ENCODE results near the gene ARMS2.

The ARMS2 gene, protein sequence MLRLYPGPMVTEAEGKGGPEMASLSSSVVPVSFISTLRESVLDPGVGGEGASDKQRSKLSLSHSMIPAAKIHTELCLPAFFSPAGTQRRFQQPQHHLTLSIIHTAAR

GRCh38 chr10:122454603-122455080 is at the start of gene ARMS2:
Gene ARMS2, plus strand, starts transcription at chr10:122454653. Its CDS starts 75 bp downstream, at chr10:122454728.
- no peak for DNase-seq (ENCODE audit: low read depth)

- no peak for DNase-seq (ENCODE audit: low read depth)
These were observed 46.9 kb upstream of the ARMS2 start for GRCh38 chr10:122407375-122408125.

DNA sequence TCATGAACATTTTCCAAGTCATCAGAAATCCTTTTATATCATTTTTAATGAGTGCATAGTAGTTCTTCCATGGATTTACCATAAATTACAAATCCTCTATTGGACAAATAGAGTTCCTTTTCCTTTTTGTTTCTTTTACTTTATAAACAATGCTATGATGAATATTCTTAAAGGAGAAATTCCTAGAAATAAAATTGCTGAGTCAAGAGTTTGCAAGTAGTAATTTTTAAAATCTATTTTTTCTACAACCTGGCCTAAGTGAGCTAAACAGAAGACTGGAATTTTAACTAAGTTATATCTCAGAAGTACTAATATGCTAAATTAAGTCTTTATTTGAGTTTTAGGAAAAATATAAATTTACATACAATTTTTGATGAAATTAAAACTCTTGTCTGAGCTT is 41.1 kb upstream of the ARMS2 start:
- no peak for DNase-seq (ENCODE audit: low read depth)

DNA sequence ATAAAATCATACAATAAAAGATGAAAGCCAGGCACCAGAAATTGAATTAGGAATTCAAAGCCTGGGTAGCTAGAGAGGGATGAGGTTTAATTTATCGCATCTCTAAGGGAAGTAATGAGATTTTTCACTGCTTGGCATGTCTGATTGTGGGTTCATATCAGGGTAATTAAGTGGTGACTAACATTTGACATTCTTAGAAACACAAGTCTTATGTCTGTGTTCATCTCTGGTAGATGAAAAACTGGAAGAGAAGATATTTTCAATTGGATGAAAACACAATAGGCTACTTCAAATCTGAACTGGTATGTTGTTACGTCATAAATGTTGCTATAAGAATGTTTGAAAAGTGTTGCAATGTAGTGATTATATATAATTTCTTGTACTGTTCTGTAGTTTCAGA is 36.8 kb upstream of the ARMS2 start:
- DNase-seq (ENCODE audit: low read depth), result no peak

DNA sequence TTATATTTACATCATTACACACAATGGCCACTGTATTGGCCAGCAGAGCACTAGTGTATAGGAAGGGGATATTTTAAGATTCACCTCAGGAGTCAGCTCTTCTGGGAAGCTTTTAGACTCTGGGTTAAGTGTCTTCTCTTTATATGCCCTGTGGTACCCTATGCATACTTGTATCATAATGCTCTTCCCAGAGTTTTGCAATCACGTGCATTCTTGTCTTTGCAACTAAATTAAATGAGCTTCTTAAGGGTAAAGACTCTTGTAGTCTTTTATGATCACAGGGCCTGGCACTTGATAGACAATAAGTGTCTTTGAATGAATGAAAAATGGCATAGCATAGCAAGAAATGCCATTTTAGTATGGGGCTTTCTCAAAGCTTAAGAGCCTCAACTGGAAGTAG is 35.4 kb upstream of the ARMS2 start:
- no peak for DNase-seq (ENCODE audit: low read depth)

DNA sequence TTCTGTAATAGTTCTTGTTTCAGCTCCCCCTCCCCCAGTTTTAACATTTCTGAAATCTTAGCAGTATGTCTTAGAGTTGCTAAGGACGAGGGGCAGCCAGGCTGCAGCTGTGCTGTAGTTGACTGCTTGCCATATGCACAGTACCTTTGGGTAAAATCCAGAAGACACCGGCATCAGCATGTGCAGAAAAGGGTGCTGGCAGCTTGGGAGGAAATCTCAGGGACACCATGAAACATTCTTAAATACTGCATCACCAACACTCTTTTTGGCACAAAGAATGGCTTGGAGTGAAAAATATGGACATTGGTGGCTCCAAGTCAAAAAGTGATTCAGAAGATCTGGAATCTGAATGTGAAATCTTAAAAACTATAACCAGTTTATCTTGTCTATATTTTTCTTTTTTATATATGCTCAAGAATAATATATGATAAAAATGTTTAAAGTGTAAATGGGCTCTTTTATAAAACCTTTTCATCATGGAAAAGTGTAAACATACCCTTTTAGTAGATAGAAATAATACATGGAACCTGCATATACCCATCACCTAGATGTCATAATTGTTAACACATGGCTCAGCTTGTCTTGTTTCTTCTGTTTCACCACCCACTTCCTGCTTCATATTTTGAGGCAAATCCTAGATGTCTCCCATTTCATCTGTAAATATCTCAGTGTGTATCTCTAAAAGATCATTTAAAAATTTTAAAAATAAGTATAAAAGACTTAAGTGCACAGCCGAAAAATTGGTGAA is 34.4 kb upstream of the ARMS2 start:
- peak; percentile 58 for DNase-seq (ENCODE audit: low read depth)

GRCh38 chr10:122420624-122421007 is 33.8 kb upstream of the ARMS2 start:
- DNase-seq (ENCODE audit: low read depth), result no peak

DNA sequence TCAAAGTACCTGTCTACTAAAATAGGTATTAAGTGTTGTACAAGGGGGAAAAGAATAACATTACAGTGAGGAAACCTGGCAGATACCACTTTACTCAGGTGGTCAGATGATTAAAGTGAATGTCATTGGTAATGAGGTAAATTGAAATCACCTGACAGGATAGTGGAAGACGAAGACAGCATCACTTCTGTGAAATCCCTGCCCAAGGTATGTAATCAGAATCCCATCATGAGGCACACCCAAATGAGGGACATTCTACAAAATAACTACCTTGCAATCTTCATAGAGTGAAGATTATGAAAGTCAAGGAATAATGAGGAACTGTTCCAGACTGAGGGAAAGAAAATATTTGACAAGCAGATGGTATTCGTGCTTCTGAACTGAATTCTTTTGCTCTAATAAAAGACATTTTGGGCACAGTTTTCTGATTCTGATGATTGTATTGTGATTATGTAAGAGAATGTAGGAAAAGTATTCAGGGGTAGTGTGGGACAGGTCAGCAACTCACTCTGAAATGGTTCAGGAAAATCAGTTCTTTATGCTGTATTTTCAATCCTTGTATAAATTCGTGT is 33.3 kb upstream of the ARMS2 start:
- DNase-seq (ENCODE audit: low read depth), result no peak

GRCh38 chr10:122421742-122422141 is 32.7 kb upstream of the ARMS2 start:
- DNase-seq (ENCODE audit: low read depth), result no peak

DNA sequence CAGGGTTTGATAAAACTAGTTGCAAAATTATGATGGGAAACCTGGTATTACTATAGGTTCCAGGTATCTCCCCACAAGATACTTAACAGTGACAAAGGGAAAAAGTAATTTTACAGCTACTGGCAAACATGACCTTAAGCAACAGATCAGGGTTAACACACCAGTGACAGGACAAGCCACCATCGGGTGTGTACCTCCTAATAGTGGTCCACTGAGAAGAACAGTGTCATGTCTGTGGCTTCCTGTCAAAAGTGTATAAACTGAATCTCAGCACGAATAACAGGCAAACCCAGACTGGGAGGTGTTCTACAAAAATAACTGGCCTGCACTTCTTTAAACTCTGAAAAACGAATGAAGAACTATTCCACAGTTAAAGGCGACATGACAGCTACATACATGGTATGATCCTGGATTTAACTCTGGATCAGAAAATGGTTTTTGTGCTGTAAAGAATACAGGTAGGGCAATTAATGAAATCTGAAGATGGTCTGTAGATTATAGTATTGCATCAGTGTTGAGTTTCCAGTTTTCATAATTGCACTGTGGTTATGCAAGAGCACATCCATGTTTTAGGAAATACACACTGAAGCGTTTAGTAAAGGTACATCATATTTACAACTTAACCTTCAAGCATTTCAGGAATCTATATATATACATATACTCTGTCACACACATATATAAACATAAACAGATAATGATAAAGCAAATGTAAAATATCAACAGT is 32.0 kb upstream of the ARMS2 start:
- DNase-seq (ENCODE audit: low read depth), result no peak

DNA sequence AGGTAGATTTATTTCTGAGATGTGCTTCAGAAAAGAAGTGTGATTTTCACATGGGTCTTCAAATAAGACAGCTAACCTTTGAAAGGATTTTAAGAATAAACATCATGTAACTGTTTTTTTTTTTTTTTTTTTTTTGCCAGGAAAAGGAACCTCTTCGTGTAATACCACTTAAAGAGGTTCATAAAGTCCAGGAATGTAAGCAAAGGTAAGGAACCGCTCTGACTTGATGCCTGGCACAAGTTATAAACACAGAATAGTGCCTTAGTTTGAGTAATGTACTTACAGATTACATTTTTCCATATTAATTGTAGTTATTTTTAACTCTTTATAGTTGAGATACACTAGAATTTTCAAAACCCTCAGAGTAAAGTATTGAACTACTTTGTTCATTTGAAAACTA is 30.4 kb upstream of the ARMS2 start:
- no peak for DNase-seq (ENCODE audit: low read depth)

DNA sequence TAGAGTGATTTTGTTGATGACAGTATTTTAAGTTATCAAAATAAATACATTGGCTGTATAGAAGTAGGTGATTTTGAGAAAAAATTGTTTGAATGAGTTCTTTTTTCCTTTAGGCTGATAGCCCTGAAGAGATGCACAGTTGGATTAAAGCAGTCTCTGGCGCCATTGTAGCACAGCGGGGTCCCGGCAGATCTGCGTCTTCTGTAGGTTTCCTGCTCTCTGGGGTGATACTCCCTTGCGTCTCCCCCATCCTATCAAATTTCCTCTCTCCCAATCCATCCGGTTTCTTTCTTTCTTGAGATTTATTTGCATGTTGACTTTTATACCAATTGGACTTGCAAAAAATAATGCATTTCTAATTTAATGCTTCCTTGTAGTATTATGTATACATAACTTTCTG is 27.6 kb upstream of the ARMS2 start:
- no peak for DNase-seq (ENCODE audit: low read depth)

DNA sequence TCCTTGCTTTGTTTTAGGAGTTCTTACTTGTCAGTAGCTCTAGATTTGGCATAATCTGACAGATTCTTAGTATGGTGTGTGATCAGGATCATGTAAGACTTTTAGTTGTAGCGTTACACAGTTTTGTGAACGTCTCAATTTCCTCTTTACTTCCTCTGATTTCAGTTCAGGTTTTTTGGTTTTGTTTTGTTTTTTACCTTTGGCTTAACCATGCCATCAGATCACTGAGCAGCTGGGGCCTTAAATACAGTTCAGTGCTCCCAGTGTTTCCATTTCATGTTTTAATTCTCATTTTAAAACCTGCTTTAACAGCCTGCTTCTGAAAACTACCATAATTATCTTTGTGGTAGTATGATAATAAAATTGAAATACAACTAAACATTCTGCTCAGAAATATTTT is 27.2 kb upstream of the ARMS2 start:
- no peak for DNase-seq (ENCODE audit: low read depth)

GRCh38 chr10:122435212-122435827 is 19.1 kb upstream of the ARMS2 start:
- peak; percentile 31 for DNase-seq (ENCODE audit: low read depth)

GRCh38 chr10:122441961-122442360 is 12.5 kb upstream of the ARMS2 start:
- DNase-seq (ENCODE audit: low read depth), result no peak

DNA sequence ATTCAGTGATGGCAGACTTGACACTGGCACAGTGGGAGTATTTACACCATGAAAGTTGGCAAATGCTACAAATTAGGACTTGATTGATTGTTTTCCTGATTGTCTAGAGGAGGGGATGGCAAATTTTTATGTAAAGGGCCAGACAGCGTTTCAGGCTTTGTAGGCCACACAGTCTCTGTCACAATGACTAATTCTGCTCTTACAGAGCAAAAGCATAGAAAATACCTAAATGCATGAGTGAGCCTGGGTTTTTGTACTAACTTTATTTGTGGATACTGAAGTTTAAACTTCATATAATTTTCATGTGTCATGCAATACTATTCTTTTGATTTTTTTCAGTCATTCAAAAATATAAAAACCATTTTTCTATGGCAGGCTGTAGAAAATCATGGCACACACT is 9.0 kb upstream of the ARMS2 start:
- no peak for DNase-seq (ENCODE audit: low read depth)

- no peak for DNase-seq (ENCODE audit: low read depth)
These were observed 8.5 kb upstream of the ARMS2 start for GRCh38 chr10:122445904-122446303.

GRCh38 chr10:122446668-122447423 is 7.6 kb upstream of the ARMS2 start:
- no peak for DNase-seq (ENCODE audit: low read depth)

DNA sequence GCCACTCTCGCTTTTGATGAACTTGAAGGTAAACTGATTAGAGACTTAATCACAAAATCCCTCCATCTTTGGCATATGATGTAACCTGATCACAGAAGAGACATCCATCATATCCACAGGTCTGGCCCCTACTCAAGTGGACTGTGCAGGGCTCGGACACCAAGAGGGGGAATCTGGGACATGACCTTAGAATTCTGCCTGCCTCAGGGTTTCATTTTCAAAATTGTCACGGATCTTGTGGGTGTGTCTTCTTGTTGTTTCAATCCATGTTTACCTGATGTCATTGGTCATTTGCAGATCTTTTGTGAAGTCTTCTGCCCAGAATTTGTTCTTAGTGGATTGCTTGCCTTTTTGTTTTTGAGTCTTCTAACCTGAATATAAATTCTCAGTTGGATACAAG is 5.9 kb upstream of the ARMS2 start:
- DNase-seq (ENCODE audit: low read depth), result no peak

GRCh38 chr10:122449153-122449552 is 5.3 kb upstream of the ARMS2 start:
- no peak for DNase-seq (ENCODE audit: low read depth)

GRCh38 chr10:122450353-122450990 is 4.0 kb upstream of the ARMS2 start:
- no peak for DNase-seq (ENCODE audit: low read depth)
